Measurements from ENCODE around the gene DDX23.
A peak's percentile ranks its signal among the peaks of the same experiment; 100 is the strongest.
"Not testable (repeated sequence)": the region's sequence is repeated elsewhere in the genome, so short reads cannot be mapped to it uniquely, and the experiment has no call there.

The DDX23 gene

GRCh38 chr12:48861111-48861510, 9.1 kb upstream of the DDX23 start:
- no peak for DNase-seq

- DNase-seq = not testable (repeated sequence)
Measured at GRCh38 chr12:48860236-48860635, 8.3 kb upstream of the DDX23 start.

- DNase-seq = no peak
Measured at GRCh38 chr12:48859607-48860006, 7.6 kb upstream of the DDX23 start.

- DNase-seq = no peak
Measured at GRCh38 chr12:48858043-48858442, 6.1 kb upstream of the DDX23 start.

- DNase-seq = no peak
Measured at GRCh38 chr12:48857278-48857994, 5.5 kb upstream of the DDX23 start.

GRCh38 chr12:48856379-48856778, 4.4 kb upstream of the DDX23 start:
- DNase-seq = no peak

- DNase-seq = not testable (repeated sequence)
Measured at GRCh38 chr12:48854932-48855331, 3.0 kb upstream of the DDX23 start.

- no peak for DNase-seq
Measured at GRCh38 chr12:48854488-48854887, 2.5 kb upstream of the DDX23 start.

GRCh38 chr12:48852734-48853688, 1.0 kb upstream of the DDX23 start:
- peak; percentile 58 to 83 (median 78) for DNase-seq

- DNase-seq = not testable (repeated sequence)
Measured at GRCh38 chr12:48842021-48842420, 9.9 kb downstream of the DDX23 start.

- DNase-seq = no peak
Measured at GRCh38 chr12:48838048-48838447, 13.9 kb downstream of the DDX23 start.

GRCh38 chr12:48832321-48833060, 19.5 kb downstream of the DDX23 start:
- DNase-seq = no peak

GRCh38 chr12:48831257-48831656, 20.7 kb downstream of the DDX23 start:
- no peak for DNase-seq

- DNase-seq = no peak
Measured at GRCh38 chr12:48828841-48829575, 23.0 kb downstream of the DDX23 start.

GRCh38 chr12:48828293-48828692, 23.7 kb downstream of the DDX23 start:
- DNase-seq = no peak

- no peak for DNase-seq
Measured at GRCh38 chr12:48827513-48828096, 24.4 kb downstream of the DDX23 start.

- no peak for DNase-seq
Measured at GRCh38 chr12:48827026-48827425, 24.9 kb downstream of the DDX23 start.

- no peak for DNase-seq
Measured at GRCh38 chr12:48826209-48826855, 25.6 kb downstream of the DDX23 start.

GRCh38 chr12:48824905-48825304, 27.1 kb downstream of the DDX23 start:
- DNase-seq = no peak

- no peak for DNase-seq
Measured at GRCh38 chr12:48824112-48824511, 27.9 kb downstream of the DDX23 start.

GRCh38 chr12:48823281-48823680, 28.7 kb downstream of the DDX23 start:
- no peak for DNase-seq

GRCh38 chr12:48822711-48823110, 29.3 kb downstream of the DDX23 start:
- no peak for DNase-seq

Measured in activated CD4-positive, CD25-positive, alpha-beta regulatory T cell (primary cell).